IPS-NIHi7 (cell line): ENCODE measurements around the gene OR10V1.

ENCODE experiments used
- DNase-seq: peaks from one replicate; pipeline ENCODE4 v3.0.0; 2012; ENCODE audit warnings: mixed read lengths; ENCODE audit errors: extremely low spot score

Gene OR10V1, protein sequence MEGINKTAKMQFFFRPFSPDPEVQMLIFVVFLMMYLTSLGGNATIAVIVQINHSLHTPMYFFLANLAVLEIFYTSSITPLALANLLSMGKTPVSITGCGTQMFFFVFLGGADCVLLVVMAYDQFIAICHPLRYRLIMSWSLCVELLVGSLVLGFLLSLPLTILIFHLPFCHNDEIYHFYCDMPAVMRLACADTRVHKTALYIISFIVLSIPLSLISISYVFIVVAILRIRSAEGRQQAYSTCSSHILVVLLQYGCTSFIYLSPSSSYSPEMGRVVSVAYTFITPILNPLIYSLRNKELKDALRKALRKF

GRCh38 chr11:59713745-59714144 lies at the start of gene OR10V1:
Gene OR10V1 (minus strand): TSS chr11:59713845. CDS start chr11:59713845, 0 bp downstream.
- no peak for DNase-seq

- DNase-seq: no peak
Measured at GRCh38 chr11:59761993-59762392, 48.3 kb upstream of the OR10V1 start.

DNA sequence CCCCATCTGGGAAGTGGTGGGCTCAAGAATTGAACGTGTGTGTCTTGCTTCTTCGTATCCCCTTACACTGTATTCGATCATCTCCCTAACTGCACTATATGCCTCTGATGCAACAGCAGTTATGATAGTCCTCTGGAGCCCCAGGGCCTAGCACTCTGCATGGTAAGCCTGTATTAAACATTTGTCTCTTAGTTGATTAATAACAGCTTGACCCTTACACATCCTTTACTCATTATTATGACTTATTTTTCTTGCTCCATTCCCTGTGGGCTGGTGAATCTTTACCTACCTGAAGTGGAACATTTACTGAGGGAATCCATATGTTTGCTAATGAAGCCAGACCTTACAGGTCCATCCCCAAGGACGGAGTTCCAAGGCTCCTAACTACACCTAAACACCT lies 47.1 kb upstream of the OR10V1 start:
- no peak for DNase-seq

GRCh38 chr11:59759900-59760299 lies 46.3 kb upstream of the OR10V1 start:
- no peak for DNase-seq

DNA sequence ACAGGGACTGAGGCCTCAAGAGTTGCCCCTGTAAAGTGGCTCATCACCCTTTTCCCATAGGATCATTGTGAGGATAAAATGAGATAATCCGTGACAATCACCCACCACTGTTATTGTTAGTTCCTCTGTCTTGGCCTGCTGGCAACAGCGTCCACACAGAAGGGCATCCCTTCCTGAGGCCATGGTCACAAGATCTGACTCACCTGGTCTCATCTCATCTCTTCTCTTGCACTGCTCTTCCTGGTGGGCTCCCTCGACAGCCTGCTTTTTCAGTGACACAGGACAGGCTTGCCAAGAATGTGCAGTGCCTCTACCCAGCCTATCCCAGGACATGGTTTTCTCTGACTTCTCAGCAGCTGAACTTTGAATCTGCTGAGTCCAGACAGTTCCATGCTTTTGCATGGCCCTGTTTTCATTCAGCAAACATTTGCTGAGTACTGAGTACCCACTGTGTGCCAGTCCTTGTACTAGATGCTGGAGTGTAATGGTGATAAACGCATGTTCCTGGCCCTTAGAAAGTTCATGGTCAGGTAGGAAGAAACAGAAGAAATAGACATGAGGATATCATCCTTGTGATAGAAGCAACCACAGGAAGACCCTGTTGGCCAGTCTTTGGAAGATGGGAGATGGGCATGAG lies 44.9 kb upstream of the OR10V1 start:
- DNase-seq: no peak

GRCh38 chr11:59756845-59757244 lies 43.2 kb upstream of the OR10V1 start:
- peak; percentile 47 for DNase-seq

DNA sequence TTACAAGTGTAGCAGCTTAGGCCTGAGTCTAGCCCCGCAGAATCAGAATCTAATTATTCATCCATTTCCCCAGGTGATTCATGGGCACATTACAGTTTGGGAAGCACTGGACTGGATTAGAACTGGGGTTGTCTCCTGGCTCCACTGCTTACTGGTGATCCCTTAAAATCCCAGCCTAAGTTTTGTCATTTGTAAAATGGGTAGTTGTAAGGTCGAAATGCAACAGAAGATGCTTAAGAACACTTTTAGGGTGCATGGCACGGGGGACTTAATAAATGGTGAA lies 42.9 kb upstream of the OR10V1 start:
- no peak for DNase-seq

DNA sequence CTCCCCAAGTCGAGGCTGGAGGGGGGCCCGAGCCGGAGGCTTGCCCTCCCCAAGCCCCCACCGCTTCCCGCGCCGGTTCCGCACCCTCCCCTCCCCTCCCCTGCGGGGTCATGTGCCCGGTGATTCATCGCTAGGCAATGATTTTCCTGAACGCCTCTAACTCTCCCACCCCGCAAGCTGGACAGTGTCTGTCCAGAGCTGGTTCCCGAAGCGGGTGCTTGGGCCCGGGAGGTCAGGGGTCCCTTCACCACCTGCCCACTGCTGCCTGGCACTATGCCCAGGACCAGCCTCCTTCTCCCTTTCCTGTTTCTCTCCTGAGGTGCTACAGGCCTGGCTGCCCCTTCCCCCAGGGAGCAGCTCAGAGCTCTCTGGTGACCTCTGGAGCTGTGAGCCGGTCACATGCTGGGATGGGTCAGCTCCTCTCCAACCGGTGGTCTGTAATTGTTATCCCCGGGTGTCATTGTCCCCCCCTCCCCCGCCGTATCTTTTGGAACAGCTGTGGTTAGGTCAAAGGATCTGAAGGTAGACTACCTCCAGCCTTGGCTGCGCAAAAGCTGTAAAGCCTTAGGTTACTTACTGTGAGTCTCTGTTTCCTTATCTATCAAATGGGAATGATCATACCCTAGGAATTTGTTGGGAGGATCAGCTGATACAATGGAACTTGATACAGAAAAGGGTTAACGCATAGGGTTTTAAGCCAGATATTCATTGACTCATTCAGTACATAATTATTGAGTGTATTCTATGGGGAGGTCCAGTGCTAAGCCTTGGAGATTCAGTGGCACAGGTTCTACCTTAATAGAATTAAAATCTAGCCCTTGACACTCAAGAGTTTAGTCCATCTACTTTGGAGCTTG lies 42.3 kb upstream of the OR10V1 start:
- DNase-seq: peak; percentile 68

- peak; percentile 87 for DNase-seq
Measured at GRCh38 chr11:59754859-59755700, 41.4 kb upstream of the OR10V1 start, which contains the start of gene STX3. Gene STX3 (plus strand): TSS chr11:59755376. CDS start chr11:59755606, 230 bp downstream.

GRCh38 chr11:59754494-59754858 lies 40.8 kb upstream of the OR10V1 start:
- DNase-seq: no peak

GRCh38 chr11:59753650-59754493 lies 40.2 kb upstream of the OR10V1 start:
- peak; percentile 91 for DNase-seq

- no peak for DNase-seq
Measured at GRCh38 chr11:59746111-59746510, 32.5 kb upstream of the OR10V1 start.

GRCh38 chr11:59730896-59731565 lies 17.4 kb upstream of the OR10V1 start:
- DNase-seq: no peak

DNA sequence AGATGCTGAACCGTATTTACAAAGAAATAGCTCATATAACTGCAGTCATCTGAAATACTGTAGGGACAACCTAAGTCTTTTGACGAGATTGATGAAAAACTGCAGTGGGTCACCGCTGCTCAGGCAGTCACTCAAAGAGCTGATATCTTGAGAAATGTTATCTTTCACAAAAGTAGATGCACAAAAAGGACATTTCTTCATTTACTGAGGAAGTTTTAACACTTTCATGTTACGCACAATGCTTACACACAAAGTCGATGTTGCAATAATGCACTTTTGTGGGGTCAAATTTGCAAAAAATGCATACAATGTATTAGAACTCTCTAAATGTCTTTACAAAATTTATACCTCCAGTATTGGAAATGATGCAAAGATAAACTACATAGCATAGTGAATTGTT lies 16.2 kb upstream of the OR10V1 start:
- DNase-seq: no peak

GRCh38 chr11:59728913-59729312 lies 15.3 kb upstream of the OR10V1 start:
- no peak for DNase-seq

- DNase-seq: no peak
Measured at GRCh38 chr11:59728154-59728553, 14.5 kb upstream of the OR10V1 start.

DNA sequence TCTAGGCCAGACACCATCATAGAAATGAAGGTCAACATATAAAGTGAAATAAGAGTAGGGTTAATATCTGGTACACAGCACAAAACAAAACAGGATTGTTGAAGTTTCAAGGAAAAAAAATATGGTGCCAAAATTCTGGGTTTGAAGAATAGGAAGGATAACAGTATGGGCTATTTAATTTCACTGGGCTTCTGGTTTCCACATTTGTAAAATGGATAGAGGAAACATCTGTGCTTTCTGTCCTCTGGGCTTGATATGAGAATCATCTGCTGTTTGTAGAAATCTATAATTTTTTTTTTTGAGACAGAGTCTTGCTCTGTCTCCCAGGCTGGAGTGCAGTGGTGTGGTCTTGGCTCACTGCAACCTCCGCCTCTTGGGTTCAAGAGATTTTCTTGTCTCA lies 13.8 kb upstream of the OR10V1 start:
- DNase-seq: no peak

DNA sequence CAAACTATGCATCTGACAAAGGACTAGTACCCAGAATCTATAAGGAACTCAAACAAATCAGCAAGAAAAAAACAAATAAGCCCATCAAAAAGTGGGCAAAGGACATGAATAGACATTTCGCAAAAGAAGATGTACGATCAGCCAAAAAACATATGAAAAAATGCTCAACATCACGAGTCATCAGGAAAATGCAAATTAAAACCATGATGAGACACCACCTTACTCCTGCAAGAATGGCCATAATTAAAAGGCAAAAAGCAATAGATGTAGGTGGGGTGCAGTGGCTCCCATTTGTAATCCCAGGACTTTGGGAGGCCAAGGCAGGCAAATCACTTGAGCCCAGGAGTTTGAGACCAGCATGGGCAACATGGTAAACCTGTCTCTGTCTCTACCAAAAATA lies 10.4 kb upstream of the OR10V1 start:
- no peak for DNase-seq

GRCh38 chr11:59719556-59719955 lies 5.9 kb upstream of the OR10V1 start:
- no peak for DNase-seq

DNA sequence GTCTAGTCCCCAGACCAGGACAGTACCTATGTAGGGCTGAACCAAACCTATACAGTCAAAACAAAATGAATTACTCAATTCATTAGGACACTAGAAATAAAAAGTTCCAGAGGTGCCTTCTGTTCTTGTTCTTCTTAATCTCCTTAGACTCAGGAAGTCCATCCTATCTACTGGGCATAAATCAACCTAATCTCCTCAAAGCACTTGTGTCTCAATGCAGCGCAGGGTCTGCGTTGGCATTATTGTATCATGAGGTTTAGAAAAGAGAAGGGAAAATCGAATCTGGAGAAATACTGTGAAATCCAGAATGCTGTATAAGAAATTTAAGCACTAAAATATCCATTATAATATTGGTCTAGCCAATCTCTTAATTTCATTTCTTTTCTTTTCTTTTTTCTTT lies 2.4 kb upstream of the OR10V1 start:
- no peak for DNase-seq
